K562 (cell line): ENCODE data around the gene SPRY2. TPM values are rescaled to one million over a fixed set of nuclear protein-coding genes. Genes with fewer than 3 reads are reported as not detected.

ENCODE experiments used
- ATAC-seq: fragments of 200-7000 bp; cut with Tn5 transposase; 3 replicates; pipeline ENCODE4 v1.9.1; 2020; ENCODE audit warnings: moderate library complexity
- BruUV-seq: library from RNA; stranded (reverse); fragments of 400-500 nt; replicated peaks from 2 replicates; lab custom pipeline; 2021; lab: Mats Ljungman, UMichigan
- CTCF ChIA-PET: fragments of 300-600 bp; formaldehyde crosslinking; extraction: SDS; loops from one replicate; lab custom pipeline; 2021; ENCODE audit warnings: low intra/inter-chr PET ratio; lab: Yijun Ruan, JAX
- POLR2A ChIA-PET: fragments of 300-600, 350-650 bp; sonication (Branson Sonifier 250); formaldehyde crosslinking; extraction: SDS; loops from one replicate; lab custom pipeline; 2021; ENCODE audit warnings: antibody characterized with exemption, inconsistent platforms; lab: Yijun Ruan, JAX
- DNase-seq, 4 experiments: peaks; one replicate each; pipeline versions ENCODE4 v3.0.0 to v3.0.0-alpha.2; 2011 to 2018; ENCODE audit warnings: low spot score in 3 of 4, mixed read lengths in 3 of 4; ENCODE audit errors: extremely low read depth in 1 of 4
- FAIRE-seq: peaks from 2 replicates; lab custom pipeline; 2011; peaks lifted over from hg19 to GRCh38; lab: Jason Lieb, UNC
- H2AFZ ChIP-seq: 2 replicates; pipeline ENCODE4 v1.6.0; 2011; ENCODE audit warnings: low read depth, low read length, control low read depth, inconsistent platforms
- H3K27ac ChIP-seq: fragments of 200-600 bp; 3 replicates; pipeline ENCODE4 v1.8.0; 2011; ENCODE audit warnings: low read depth, mild to moderate bottlenecking, control low read depth, inconsistent platforms, low read length, moderate library complexity, mixed read lengths; ENCODE audit errors: extremely low read depth
- H3K27me3 ChIP-seq, 2 experiments: fragments of 300-600 bp in 1 of 2; 2 replicates in 1 of 2; 3 replicates in 1 of 2; pipeline versions ENCODE4 v1.6.0 to v1.8.0; 2011; ENCODE audit warnings: inconsistent platforms in 2 of 2, low read length in 2 of 2, mild to moderate bottlenecking in 1 of 2, mixed read lengths in 1 of 2, moderate library complexity in 1 of 2; ENCODE audit not compliant: control insufficient read depth in 2 of 2, insufficient read depth in 2 of 2
- H3K36me3 ChIP-seq: fragments of 300-600 bp; 3 replicates; pipeline ENCODE4 v1.8.0; 2011; ENCODE audit warnings: mild to moderate bottlenecking, low read length, inconsistent platforms; ENCODE audit not compliant: control insufficient read depth, insufficient read depth
- H3K4me1 ChIP-seq, 2 experiments: fragments of 200-600 bp in 1 of 2; replicated peaks in 1 of 2; 2 replicates in 1 of 2; 3 replicates in 1 of 2; pipeline versions ENCODE4 v1.5.1 to v1.8.0; 2011; ENCODE audit warnings: inconsistent platforms in 2 of 2, low read length in 2 of 2, mild to moderate bottlenecking in 1 of 2, mixed read lengths in 1 of 2, moderate library complexity in 1 of 2; ENCODE audit not compliant: control insufficient read depth in 2 of 2, insufficient read depth in 2 of 2
- H3K4me2 ChIP-seq: 2 replicates; pipeline ENCODE4 v1.6.1; 2011; ENCODE audit warnings: low read length, control low read depth, inconsistent platforms, mixed read lengths; ENCODE audit not compliant: insufficient read depth
- H3K4me3 ChIP-seq: fragments of 200-600 bp; sonication (generic), shearing (Covaris generic); 2 replicates; pipeline ENCODE4 v1.5.1; 2016; ENCODE audit warnings: control low read depth, inconsistent platforms
- H3K79me2 ChIP-seq: fragments of 200-600 bp; 3 replicates; pipeline ENCODE4 v1.8.0; 2011; ENCODE audit warnings: low read length, inconsistent platforms; ENCODE audit not compliant: control insufficient read depth, insufficient read depth
- H3K9ac ChIP-seq, 2 experiments: 2 replicates each; pipeline versions ENCODE4 v1.6.0 to v1.6.1; 2011; ENCODE audit warnings: low read depth in 2 of 2, low read length in 2 of 2, control low read depth in 1 of 2, inconsistent platforms in 1 of 2, mild to moderate bottlenecking in 1 of 2, mixed read lengths in 1 of 2; ENCODE audit not compliant: insufficient read depth in 1 of 2
- H3K9me1 ChIP-seq: one replicate; pipeline ENCODE4 v1.6.0; 2011; ENCODE audit warnings: inconsistent platforms, mild to moderate bottlenecking, low read length, moderate library complexity; ENCODE audit not compliant: control insufficient read depth, insufficient read depth
- H3K9me3 ChIP-seq: replicated peaks from 2 replicates; pipeline ENCODE4 v1.5.1; 2011; ENCODE audit warnings: low read depth, low read length, inconsistent platforms; ENCODE audit not compliant: control insufficient read depth, insufficient read depth
- H4K20me1 ChIP-seq: replicated peaks from 2 replicates; pipeline ENCODE4 v1.6.1; 2011; ENCODE audit warnings: low read length, inconsistent platforms, mixed read lengths; ENCODE audit not compliant: control insufficient read depth, insufficient read depth
- AFF4 ChIP-seq: sonication (generic); formaldehyde crosslinking; IDR thresholded peaks from 2 replicates; pipeline ENCODE4 v1.8.0; 2023; ENCODE audit warnings: mild to moderate bottlenecking, missing genetic modification reagents
- XRCC3 ChIP-seq: fragments of 450-650 bp; IDR thresholded peaks from 2 replicates; pipeline ENCODE4 v1.6.1; 2017; ENCODE audit warnings: mild to moderate bottlenecking, moderate library complexity
- WGBS: fragments of 100-300 bp; shearing (Covaris generic); methylation state at CpG from one replicate; pipeline ENCODE4 v1.1.6; 2016; ENCODE audit warnings: low coverage, mixed read lengths; ENCODE audit not compliant: insufficient coverage; ENCODE audit errors: missing lambda C conversion rate; 5-methylcytosine and 5-hydroxymethylcytosine counted together
- in situ Hi-C: fragments of 300-500 bp; cut with MboI; formaldehyde crosslinking; loops from 4 replicates; pipeline ENCODE4 v1.15.0; 2018; ENCODE audit warnings: inconsistent platforms, mixed read lengths
- intact Hi-C: fragments of 100-400 bp; cut with micrococcal nuclease; formaldehyde crosslinking; loops from 2 replicates; pipeline ENCODE4 v1.14.2; 2022
- polyA plus RNA-seq, 8 experiments: library from polyadenylated mRNA; depleted of rRNA in 4 of 8; stranded (reverse) in 5 of 8; unstranded in 3 of 8; fragments of >200 nt; fragmentation: Nextera tagmentation in 2 of 8; fragmentation: Illumina TruSeq in 1 of 8; extraction: Ambion mirVana in 2 of 8; extraction: Trizol in 1 of 8; gene quantifications; 2 replicates each; pipeline versions ENCODE4 v1.2.1 to v1.2.3, GENCODE V29; 2011 to 2014; ENCODE audit warnings: inconsistent platforms in 1 of 8, missing spikeins in 1 of 8
- total RNA-seq, 7 experiments: library from RNA; depleted of rRNA in 6 of 7; stranded (reverse); fragments of >200 nt in 6 of 7; fragmentation: Illumina TruSeq in 2 of 7; extraction: Trizol in 2 of 7; gene quantifications; 2 replicates each; pipeline versions ENCODE4 v1.2.1 to v1.2.3, GENCODE V29; 2011 to 2021; ENCODE audit warnings: low replicate concordance in 1 of 7
- TF ChIP-seq, protein P1 (sequence below): fragments of 450-650 bp; IDR thresholded peaks from 2 replicates; pipeline ENCODE4 v1.6.1; 2018; ENCODE audit not compliant: partially characterized antibody
- TF ChIP-seq, protein P2 (sequence below): IDR thresholded peaks from 2 replicates; pipeline ENCODE4 v1.6.1; 2016; ENCODE audit warnings: missing genetic modification characterization, missing compliant biosample characterization

Gene SPRY2
- total and polyA plus RNA-seq, 9 of the 15 experiments (the other 6 are each of a cell fraction or from before 2014, with no cell fraction given) = 1.8 to 7.8 (median 3.4) TPM

- WGBS = 0% methylated on average over 5 of the region's 8 CpGs
- peaks cover 15% of the 10 kb centered on the region; the same call in 2 of the 3 replicates for H3K36me3 ChIP-seq
- no peaks in the 10 kb centered on the region for H3K9me1 ChIP-seq
- H2AFZ ChIP-seq = 0 out of 2 replicates have a peak overlapping the region, but pooled peaks have one; percentile 70
- intact Hi-C loops = no loop called here
- H3K9me3 ChIP-seq = no peaks in the 10 kb centered on the region
- H4K20me1 ChIP-seq = no peaks in the 10 kb centered on the region
- DNase-seq (peak in 3 of 4 experiments; percentile 11 to 16 (median 14)), FAIRE-seq (peak; percentile 15), ATAC-seq (no peak)
- H3K27ac ChIP-seq = peak overlapping the region; percentile 93; the same call in 2 of the 3 replicates
- in situ Hi-C loops = loop anchor here (25.0 kb wide), 1 partner anchor 902 kb away; no protein-coding TSS in a partner anchor
- H3K9ac ChIP-seq = peak overlapping the region; percentile 77 to 90
- peaks cover 44% of the 10 kb centered on the region for H3K79me2 ChIP-seq
- no peaks in the 10 kb centered on the region for H3K27me3 ChIP-seq
- ChIA-PET POLR2A (interaction anchor here (0.6 to 1.7 kb wide), 3 partner anchors 9 to 661 kb away, joined by 3 to 5 read pairs (median 3); no protein-coding TSS in a partner anchor), CTCF (no interaction called here)
- peak overlapping the region; percentile 84 for H3K4me2 ChIP-seq
- H3K4me1 ChIP-seq = peaks cover 3 to 30% of the 10 kb centered on the region in 2 experiments; a peak in 3 of 5 replicates
- TF ChIP-seq XRCC3 (no peak), AFF4 (CRISPR knock-in tag) (0 out of 2 replicates have a peak, but pooled peaks have one; percentile 20)
- TF ChIP-seq, protein P1, sequence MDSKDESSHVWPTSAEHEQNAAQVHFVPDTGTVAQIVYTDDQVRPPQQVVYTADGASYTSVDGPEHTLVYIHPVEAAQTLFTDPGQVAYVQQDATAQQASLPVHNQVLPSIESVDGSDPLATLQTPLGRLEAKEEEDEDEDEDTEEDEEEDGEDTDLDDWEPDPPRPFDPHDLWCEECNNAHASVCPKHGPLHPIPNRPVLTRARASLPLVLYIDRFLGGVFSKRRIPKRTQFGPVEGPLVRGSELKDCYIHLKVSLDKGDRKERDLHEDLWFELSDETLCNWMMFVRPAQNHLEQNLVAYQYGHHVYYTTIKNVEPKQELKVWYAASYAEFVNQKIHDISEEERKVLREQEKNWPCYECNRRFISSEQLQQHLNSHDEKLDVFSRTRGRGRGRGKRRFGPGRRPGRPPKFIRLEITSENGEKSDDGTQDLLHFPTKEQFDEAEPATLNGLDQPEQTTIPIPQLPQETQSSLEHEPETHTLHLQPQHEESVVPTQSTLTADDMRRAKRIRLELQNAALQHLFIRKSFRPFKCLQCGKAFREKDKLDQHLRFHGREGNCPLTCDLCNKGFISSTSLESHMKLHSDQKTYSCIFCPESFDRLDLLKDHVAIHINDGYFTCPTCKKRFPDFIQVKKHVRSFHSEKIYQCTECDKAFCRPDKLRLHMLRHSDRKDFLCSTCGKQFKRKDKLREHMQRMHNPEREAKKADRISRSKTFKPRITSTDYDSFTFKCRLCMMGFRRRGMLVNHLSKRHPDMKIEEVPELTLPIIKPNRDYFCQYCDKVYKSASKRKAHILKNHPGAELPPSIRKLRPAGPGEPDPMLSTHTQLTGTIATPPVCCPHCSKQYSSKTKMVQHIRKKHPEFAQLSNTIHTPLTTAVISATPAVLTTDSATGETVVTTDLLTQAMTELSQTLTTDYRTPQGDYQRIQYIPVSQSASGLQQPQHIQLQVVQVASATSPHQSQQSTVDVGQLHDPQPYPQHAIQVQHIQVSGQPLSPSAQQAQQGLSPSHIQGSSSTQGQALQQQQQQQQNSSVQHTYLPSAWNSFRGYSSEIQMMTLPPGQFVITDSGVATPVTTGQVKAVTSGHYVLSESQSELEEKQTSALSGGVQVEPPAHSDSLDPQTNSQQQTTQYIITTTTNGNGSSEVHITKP = peak; percentile 22
- TF ChIP-seq, protein P2, sequence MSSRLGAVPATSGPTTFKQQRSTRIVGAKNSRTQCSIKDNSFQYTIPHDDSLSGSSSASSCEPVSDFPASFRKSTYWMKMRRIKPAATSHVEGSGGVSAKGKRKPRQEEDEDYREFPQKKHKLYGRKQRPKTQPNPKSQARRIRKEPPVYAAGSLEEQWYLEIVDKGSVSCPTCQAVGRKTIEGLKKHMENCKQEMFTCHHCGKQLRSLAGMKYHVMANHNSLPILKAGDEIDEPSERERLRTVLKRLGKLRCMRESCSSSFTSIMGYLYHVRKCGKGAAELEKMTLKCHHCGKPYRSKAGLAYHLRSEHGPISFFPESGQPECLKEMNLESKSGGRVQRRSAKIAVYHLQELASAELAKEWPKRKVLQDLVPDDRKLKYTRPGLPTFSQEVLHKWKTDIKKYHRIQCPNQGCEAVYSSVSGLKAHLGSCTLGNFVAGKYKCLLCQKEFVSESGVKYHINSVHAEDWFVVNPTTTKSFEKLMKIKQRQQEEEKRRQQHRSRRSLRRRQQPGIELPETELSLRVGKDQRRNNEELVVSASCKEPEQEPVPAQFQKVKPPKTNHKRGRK (tag) = 0 out of 2 replicates have a peak, but pooled peaks have one; percentile 2
- no TSS peak for BruUV-seq
- H3K4me3 ChIP-seq = peak overlapping the region; percentile 71
Measured at GRCh38 chr13:80339563-80339911, 1.4 kb downstream of the SPRY2 start.
